Lower lobe of right lung (tissue), 2 donors: ENCODE measurements around the gene SWI5. TPM values are rescaled to one million over a fixed set of nuclear protein-coding genes. Genes with fewer than 3 reads are reported as not detected.

Experiments used
- ATAC-seq, 2 donors: fragments of 200-7000 bp; cut with Tn5 transposase; one replicate each; pipeline ENCODE4 v1.9.1; 2020 to 2022; ENCODE audit warnings: mild to moderate bottlenecking in 2 of 2, moderate library complexity in 2 of 2
- DNase-seq: peaks from one replicate; pipeline ENCODE4 v3.0.0-alpha.2; 2020
- H3K27ac ChIP-seq: fragments of 200-600 bp; one replicate; pipeline ENCODE4 v1.8.0; 2022
- H3K27me3 ChIP-seq: fragments of 200-600 bp; one replicate; pipeline ENCODE4 v1.8.0; 2022; ENCODE audit warnings: low read depth
- H3K36me3 ChIP-seq: fragments of 200-600 bp; one replicate; pipeline ENCODE4 v1.8.0; 2022; ENCODE audit warnings: mild to moderate bottlenecking
- H3K4me1 ChIP-seq: fragments of 200-600 bp; one replicate; pipeline ENCODE4 v1.8.0; 2022
- H3K4me3 ChIP-seq: fragments of 200-600 bp; one replicate; pipeline ENCODE4 v1.8.0; 2022; ENCODE audit warnings: mild to moderate bottlenecking
- H3K9me3 ChIP-seq: fragments of 200-600 bp; one replicate; pipeline ENCODE4 v1.8.0; 2022
- CTCF ChIP-seq: fragments of 200-600 bp; IDR thresholded peaks from one replicate; pipeline ENCODE4 v1.8.0; 2022; ENCODE audit warnings: antibody characterized with exemption, mild to moderate bottlenecking
- intact Hi-C: fragments of 100-400 bp; cut with DNase I; formaldehyde crosslinking; loops from one replicate; pipeline ENCODE4 v1.11.0; 2022
- total RNA-seq: library from RNA; stranded (reverse); fragmentation: NEBNext Ultra II Directional; extraction: Animal tissue kit (Norgen Biotek cat#: 25700); gene quantifications from one replicate; pipeline ENCODE4 v1.2.1, GENCODE V29; 2021
- donor health status: DM: no; HTN: yes; CAD: no; lungs with severe emphysema.

The SWI5 gene
- total RNA-seq, 1 donor from 2014 or later = 19.1 TPM

- no peaks in the 10 kb centered on the region for H3K36me3 ChIP-seq
- H3K27ac ChIP-seq = peak overlapping the region; percentile 62
- H3K9me3 ChIP-seq = no peaks in the 10 kb centered on the region
- H3K4me3 ChIP-seq = no peak overlapping the region
- no peak for ATAC-seq
- no peak for DNase-seq
- no peak for TF ChIP-seq CTCF
- intact Hi-C loops = no loop called here
- H3K27me3 ChIP-seq = no peaks in the 10 kb centered on the region
- H3K4me1 ChIP-seq = peaks cover 7% of the 10 kb centered on the region
Observed at GRCh38 chr9:128296340-128297220, 20.5 kb downstream of the SWI5 start.

- intact Hi-C loops = no loop called here
- Histone ChIP-seq H3K4me1 (peaks cover 7% of the 10 kb centered on the region), H3K4me3 (no peak overlapping the region), H3K27ac (no peak overlapping the region), H3K9me3 (no peaks in the 10 kb centered on the region), H3K36me3 (no peaks in the 10 kb centered on the region), H3K27me3 (no peaks in the 10 kb centered on the region)
- DNase-seq (no peak), ATAC-seq (no peak)
- no peak for TF ChIP-seq CTCF
Observed at GRCh38 chr9:128297221-128297773, 21.2 kb downstream of the SWI5 start.

- peaks cover 7% of the 10 kb centered on the region for H3K4me1 ChIP-seq
- intact Hi-C loops = no loop called here
- H3K27ac ChIP-seq = no peak overlapping the region
- DNase-seq = no peak
- no peak for ATAC-seq
- no peak overlapping the region for H3K4me3 ChIP-seq
- no peak for TF ChIP-seq CTCF
- H3K27me3 ChIP-seq = no peaks in the 10 kb centered on the region
- no peaks in the 10 kb centered on the region for H3K36me3 ChIP-seq
- H3K9me3 ChIP-seq = no peaks in the 10 kb centered on the region
Observed at GRCh38 chr9:128298535-128299482, 22.7 kb downstream of the SWI5 start.

GRCh38 chr9:128304136-128304970, 28.3 kb downstream of the SWI5 start:
- no peak for ATAC-seq
- TF ChIP-seq CTCF = no peak
- Histone ChIP-seq H3K27me3 (no peaks in the 10 kb centered on the region), H3K9me3 (no peaks in the 10 kb centered on the region), H3K4me3 (no peak overlapping the region), H3K27ac (no peak overlapping the region), H3K4me1 (no peaks in the 10 kb centered on the region), H3K36me3 (peaks cover 11% of the 10 kb centered on the region)
- no peak for DNase-seq
- intact Hi-C loops = no loop called here

- H3K4me3 ChIP-seq = no peak overlapping the region
- no peak overlapping the region for H3K27ac ChIP-seq
- peaks cover 16% of the 10 kb centered on the region for H3K36me3 ChIP-seq
- H3K27me3 ChIP-seq = no peaks in the 10 kb centered on the region
- TF ChIP-seq CTCF = no peak
- no peak for DNase-seq
- H3K4me1 ChIP-seq = no peaks in the 10 kb centered on the region
- intact Hi-C loops = no loop called here
- H3K9me3 ChIP-seq = no peaks in the 10 kb centered on the region
- ATAC-seq = no peak
Observed at GRCh38 chr9:128304971-128305288, 28.9 kb downstream of the SWI5 start.
